HepG2 (cell line): ENCODE data around the gene RBBP8NL. TPM values are rescaled to one million over a fixed set of nuclear protein-coding genes. Genes with fewer than 3 reads are reported as not detected.

Source experiments
- BORCS8-MEF2B ChIP-seq: sonication (generic); formaldehyde crosslinking; IDR thresholded peaks from 2 replicates; pipeline ENCODE4 v1.8.0; 2022; ENCODE audit warnings: mild to moderate bottlenecking, missing genetic modification reagents
- DNMT3B ChIP-seq: conservative IDR thresholded peaks from 2 replicates; pipeline ENCODE4 v1.6.1; 2016; ENCODE audit warnings: missing biosample characterization, control low read depth
- GFI1 ChIP-seq: sonication (generic); formaldehyde crosslinking; IDR thresholded peaks from 2 replicates; pipeline ENCODE4 v1.5.0; 2020; ENCODE audit warnings: missing genetic modification reagents, mild to moderate bottlenecking, borderline replicate concordance
- MIER2 ChIP-seq: IDR thresholded peaks from 2 replicates; pipeline ENCODE4 v1.6.1; 2016; ENCODE audit warnings: missing biosample characterization, missing genetic modification reagents
- NFE2L2 ChIP-seq: fragments of 150-350 bp; IDR thresholded peaks from 2 replicates; pipeline ENCODE4 v1.6.1; 2014; ENCODE audit warnings: low read length
- SALL1 ChIP-seq: sonication (generic); formaldehyde crosslinking; IDR thresholded peaks from 2 replicates; pipeline ENCODE4 v1.8.0; 2022; ENCODE audit warnings: mild to moderate bottlenecking, missing genetic modification reagents
- SIN3A ChIP-seq: IDR thresholded peaks from 2 replicates; pipeline ENCODE4 v1.6.1; 2011; ENCODE audit warnings: low read depth, mild to moderate bottlenecking, control low read depth, low read length, borderline replicate concordance
- SMC3 ChIP-seq: IDR thresholded peaks from 2 replicates; pipeline ENCODE4 v1.6.1; 2011; ENCODE audit warnings: low read length, improper control_type of control experiment
- SMYD3 ChIP-seq: sonication (generic); formaldehyde crosslinking; IDR thresholded peaks from 2 replicates; pipeline ENCODE4 v1.8.1; 2023; ENCODE audit warnings: mild to moderate bottlenecking, missing genetic modification reagents
- SRF ChIP-seq: IDR thresholded peaks from 2 replicates; pipeline ENCODE4 v1.6.1; 2011; ENCODE audit warnings: mild to moderate bottlenecking, low read depth, low read length, moderate library complexity
- TAF1 ChIP-seq: sonication (generic); formaldehyde crosslinking; IDR thresholded peaks from 2 replicates; pipeline ENCODE4 v1.4.0; 2020; ENCODE audit warnings: missing genetic modification reagents
- TAF15 ChIP-seq: fragments of 200-400 bp; formaldehyde crosslinking; IDR thresholded peaks from one replicate; pipeline ENCODE4 v1.6.1; 2018; ENCODE audit warnings: mild to moderate bottlenecking, low read depth, low read length; ENCODE audit not compliant: poor library complexity, severe bottlenecking
- YEATS2 ChIP-seq: sonication (generic); formaldehyde crosslinking; IDR thresholded peaks from 2 replicates; pipeline ENCODE4 v1.4.0; 2020; ENCODE audit warnings: missing genetic modification reagents, borderline replicate concordance
- ZKSCAN1 ChIP-seq: fragments of 150-350 bp; IDR thresholded peaks from 2 replicates; pipeline ENCODE4 v1.6.1; 2014; ENCODE audit warnings: low read length
- ZNF44 ChIP-seq: sonication (generic); formaldehyde crosslinking; IDR thresholded peaks from 2 replicates; pipeline ENCODE4 v1.5.1; 2020; ENCODE audit warnings: mild to moderate bottlenecking, missing genetic modification reagents
- ZNF652 ChIP-seq: IDR thresholded peaks from 2 replicates; pipeline ENCODE4 v1.6.1; 2016; ENCODE audit warnings: low read depth, borderline replicate concordance
- ZNF790 ChIP-seq: sonication (generic); formaldehyde crosslinking; IDR thresholded peaks from 2 replicates; pipeline ENCODE4 v1.8.0; 2022; ENCODE audit warnings: missing genetic modification reagents, mild to moderate bottlenecking, borderline replicate concordance
- polyA plus RNA-seq, 8 experiments: library from polyadenylated mRNA; depleted of rRNA in 3 of 8; stranded (reverse) in 7 of 8; unstranded in 1 of 8; fragments of >200 nt; fragmentation: Illumina TruSeq in 4 of 8; extraction: Trizol in 4 of 8; gene quantifications; 2 replicates each; pipeline versions ENCODE4 v1.2.1 to v1.2.3, GENCODE V29; 2011 to 2016; ENCODE audit warnings: low read depth in 4 of 8, missing spikeins in 1 of 8, mixed read lengths in 1 of 8; ENCODE audit not compliant: insufficient read depth in 1 of 8
- total RNA-seq, 5 experiments: library from RNA; depleted of rRNA; stranded (reverse); fragments of >200 nt; fragmentation: Illumina TruSeq; extraction: Trizol; gene quantifications; 2 replicates each; pipeline ENCODE4 v1.2.3, GENCODE V29; 2016; ENCODE audit warnings: low read depth in 1 of 5
- TF ChIP-seq, protein P1 (sequence below): sonication (generic); formaldehyde crosslinking; IDR thresholded peaks from 2 replicates; pipeline ENCODE4 v1.4.0; 2020; ENCODE audit warnings: low read depth, mild to moderate bottlenecking, missing genetic modification reagents
- TF ChIP-seq, protein P2 (sequence below): IDR thresholded peaks from 2 replicates; pipeline ENCODE4 v1.6.1; 2016; ENCODE audit warnings: missing biosample characterization, missing genetic modification reagents, low read depth
- TF ChIP-seq, protein P3 (sequence below): IDR thresholded peaks from 2 replicates; pipeline ENCODE4 v1.6.1; 2016
- TF ChIP-seq, protein P4 (sequence below): sonication (generic); formaldehyde crosslinking; IDR thresholded peaks from 2 replicates; pipeline ENCODE4 v1.4.0; 2020; ENCODE audit warnings: missing genetic modification reagents, borderline replicate concordance

RBBP8NL gene
- total and polyA plus RNA-seq, 2 of the 13 experiments (the other 11 are each of a cell fraction or from before 2014, with no cell fraction given): 0.69 to 0.86 TPM

DNA sequence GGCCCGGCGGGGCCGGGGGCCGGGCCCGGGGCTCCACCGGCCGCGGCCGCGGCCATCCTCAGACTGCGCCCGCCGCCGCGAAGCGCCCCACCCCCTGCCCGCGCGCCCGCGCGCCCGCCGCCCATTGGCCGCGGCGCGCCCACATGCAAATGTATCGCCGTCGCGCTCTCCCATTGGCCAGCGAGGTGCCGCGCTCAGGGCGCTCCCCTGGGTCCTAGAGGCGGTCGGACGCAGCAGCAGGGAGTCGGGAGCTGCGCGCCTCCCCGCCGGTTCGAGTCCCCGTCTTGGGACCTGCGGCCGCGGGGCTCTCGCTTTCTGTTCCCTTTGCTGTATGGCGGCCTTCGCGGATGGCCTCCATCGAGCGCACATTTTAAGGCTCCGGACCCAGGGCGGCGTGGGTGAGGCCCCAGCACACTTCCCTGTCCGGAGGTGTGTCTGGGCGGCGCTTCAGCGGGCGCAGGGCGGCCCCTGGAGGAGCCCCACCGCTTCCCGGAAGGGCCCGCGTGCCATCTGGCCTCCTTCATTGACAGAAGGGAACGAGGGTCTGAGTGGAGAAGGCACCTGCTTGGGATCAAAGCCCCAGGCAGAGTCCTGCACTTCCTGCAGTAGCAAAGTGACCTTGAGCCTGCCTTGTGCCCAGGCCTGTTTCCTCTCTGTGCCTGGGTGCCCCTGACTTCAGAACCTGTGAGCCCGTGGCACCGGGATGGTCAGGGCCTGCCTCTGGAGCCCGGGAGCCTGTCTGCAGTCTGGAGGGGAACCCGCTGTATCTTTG, 19.9 kb downstream of the RBBP8NL start, which contains the start of gene CABLES2 (continued):
- TF ChIP-seq ZNF44 (CRISPR knock-in tag) (no peak; the same call in 1 of the 2 replicates), SMC3 (no peak), YEATS2 (peak; percentile 77; the same call in 1 of the 2 replicates), NFE2L2 (no peak), SMYD3 (CRISPR knock-in tag) (no peak), ZNF790 (no peak), TAF15 (peak; percentile 80), GFI1 (CRISPR knock-in tag) (peak; percentile 31; the same call in 1 of the 2 replicates), MIER2 (CRISPR knock-in tag) (peak; percentile 71), SRF (no peak), ZNF652 (0 out of 2 replicates have a peak, but pooled peaks have one; percentile 10), SALL1 (peak; percentile 75), SIN3A (peak; percentile 82; the same call in 1 of the 2 replicates), ZKSCAN1 (no peak), TAF1 (CRISPR knock-in tag) (peak; percentile 71), BORCS8-MEF2B (CRISPR knock-in tag) (peak; percentile 85), DNMT3B (CRISPR knock-in tag) (no peak)
- TF ChIP-seq, protein P1, sequence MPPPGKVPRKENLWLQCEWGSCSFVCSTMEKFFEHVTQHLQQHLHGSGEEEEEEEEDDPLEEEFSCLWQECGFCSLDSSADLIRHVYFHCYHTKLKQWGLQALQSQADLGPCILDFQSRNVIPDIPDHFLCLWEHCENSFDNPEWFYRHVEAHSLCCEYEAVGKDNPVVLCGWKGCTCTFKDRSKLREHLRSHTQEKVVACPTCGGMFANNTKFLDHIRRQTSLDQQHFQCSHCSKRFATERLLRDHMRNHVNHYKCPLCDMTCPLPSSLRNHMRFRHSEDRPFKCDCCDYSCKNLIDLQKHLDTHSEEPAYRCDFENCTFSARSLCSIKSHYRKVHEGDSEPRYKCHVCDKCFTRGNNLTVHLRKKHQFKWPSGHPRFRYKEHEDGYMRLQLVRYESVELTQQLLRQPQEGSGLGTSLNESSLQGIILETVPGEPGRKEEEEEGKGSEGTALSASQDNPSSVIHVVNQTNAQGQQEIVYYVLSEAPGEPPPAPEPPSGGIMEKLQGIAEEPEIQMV (CRISPR knock-in tag): peak; percentile 76
- TF ChIP-seq, protein P2, sequence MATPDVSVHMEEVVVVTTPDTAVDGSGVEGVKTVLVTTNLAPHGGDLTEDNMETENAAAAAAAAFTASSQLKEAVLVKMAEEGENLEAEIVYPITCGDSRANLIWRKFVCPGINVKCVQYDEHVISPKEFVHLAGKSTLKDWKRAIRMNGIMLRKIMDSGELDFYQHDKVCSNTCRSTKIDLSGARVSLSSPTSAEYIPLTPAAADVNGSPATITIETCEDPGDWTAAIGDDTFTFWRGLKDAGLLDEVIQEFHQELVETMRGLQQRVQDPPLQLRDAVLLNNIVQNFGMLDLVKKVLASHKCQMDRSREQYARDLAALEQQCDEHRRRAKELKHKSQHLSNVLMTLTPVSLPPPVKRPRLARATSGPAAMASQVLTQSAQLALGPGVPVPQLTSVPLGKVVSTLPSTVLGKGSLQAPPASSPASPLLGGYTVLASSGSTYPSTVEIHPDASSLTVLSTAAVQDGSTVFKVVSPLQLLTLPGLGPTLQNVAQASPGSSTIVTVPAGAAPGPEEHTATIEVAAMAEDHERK (CRISPR knock-in tag): 0 out of 2 replicates have a peak, but pooled peaks have one; percentile 32
- TF ChIP-seq, protein P3, sequence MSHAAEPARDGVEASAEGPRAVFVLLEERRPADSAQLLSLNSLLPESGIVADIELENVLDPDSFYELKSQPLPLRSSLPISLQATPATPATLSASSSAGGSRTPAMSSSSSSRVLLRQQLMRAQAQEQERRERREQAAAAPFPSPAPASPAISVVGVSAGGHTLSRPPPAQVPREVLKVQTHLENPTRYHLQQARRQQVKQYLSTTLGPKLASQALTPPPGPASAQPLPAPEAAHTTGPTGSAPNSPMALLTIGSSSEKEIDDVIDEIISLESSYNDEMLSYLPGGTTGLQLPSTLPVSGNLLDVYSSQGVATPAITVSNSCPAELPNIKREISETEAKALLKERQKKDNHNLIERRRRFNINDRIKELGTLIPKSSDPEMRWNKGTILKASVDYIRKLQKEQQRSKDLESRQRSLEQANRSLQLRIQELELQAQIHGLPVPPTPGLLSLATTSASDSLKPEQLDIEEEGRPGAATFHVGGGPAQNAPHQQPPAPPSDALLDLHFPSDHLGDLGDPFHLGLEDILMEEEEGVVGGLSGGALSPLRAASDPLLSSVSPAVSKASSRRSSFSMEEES: peak; percentile 56; the same call in 1 of the 2 replicates
- TF ChIP-seq, protein P4, sequence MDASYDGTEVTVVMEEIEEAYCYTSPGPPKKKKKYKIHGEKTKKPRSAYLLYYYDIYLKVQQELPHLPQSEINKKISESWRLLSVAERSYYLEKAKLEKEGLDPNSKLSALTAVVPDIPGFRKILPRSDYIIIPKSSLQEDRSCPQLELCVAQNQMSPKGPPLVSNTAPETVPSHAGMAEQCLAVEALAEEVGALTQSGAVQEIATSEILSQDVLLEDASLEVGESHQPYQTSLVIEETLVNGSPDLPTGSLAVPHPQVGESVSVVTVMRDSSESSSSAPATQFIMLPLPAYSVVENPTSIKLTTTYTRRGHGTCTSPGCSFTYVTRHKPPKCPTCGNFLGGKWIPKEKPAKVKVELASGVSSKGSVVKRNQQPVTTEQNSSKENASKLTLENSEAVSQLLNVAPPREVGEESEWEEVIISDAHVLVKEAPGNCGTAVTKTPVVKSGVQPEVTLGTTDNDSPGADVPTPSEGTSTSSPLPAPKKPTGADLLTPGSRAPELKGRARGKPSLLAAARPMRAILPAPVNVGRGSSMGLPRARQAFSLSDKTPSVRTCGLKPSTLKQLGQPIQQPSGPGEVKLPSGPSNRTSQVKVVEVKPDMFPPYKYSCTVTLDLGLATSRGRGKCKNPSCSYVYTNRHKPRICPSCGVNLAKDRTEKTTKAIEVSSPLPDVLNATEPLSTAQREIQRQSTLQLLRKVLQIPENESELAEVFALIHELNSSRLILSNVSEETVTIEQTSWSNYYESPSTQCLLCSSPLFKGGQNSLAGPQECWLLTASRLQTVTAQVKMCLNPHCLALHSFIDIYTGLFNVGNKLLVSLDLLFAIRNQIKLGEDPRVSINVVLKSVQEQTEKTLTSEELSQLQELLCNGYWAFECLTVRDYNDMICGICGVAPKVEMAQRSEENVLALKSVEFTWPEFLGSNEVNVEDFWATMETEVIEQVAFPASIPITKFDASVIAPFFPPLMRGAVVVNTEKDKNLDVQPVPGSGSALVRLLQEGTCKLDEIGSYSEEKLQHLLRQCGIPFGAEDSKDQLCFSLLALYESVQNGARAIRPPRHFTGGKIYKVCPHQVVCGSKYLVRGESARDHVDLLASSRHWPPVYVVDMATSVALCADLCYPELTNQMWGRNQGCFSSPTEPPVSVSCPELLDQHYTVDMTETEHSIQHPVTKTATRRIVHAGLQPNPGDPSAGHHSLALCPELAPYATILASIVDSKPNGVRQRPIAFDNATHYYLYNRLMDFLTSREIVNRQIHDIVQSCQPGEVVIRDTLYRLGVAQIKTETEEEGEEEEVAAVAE (CRISPR knock-in tag): peak; percentile 76; the same call in 1 of the 2 replicates
